Esophagus squamous epithelium (tissue), 4 donors: ENCODE measurements around the gene DZIP1.

ENCODE experiments used
- CTCF ChIP-seq, 6 experiments: fragments of 450-650 bp in 4 of 6; fragments of 200-600 bp in 2 of 6; sonication (generic) in 2 of 6; IDR thresholded peaks; one replicate each; pipeline ENCODE4 v1.5.1; 2016 to 2019; ENCODE audit warnings: antibody characterized with exemption in 6 of 6, mild to moderate bottlenecking in 4 of 6, moderate library complexity in 4 of 6
- POLR2A ChIP-seq, 4 donors: fragments of 450-650 bp; IDR thresholded peaks; one replicate each; pipeline ENCODE4 v1.6.1; 2017; ENCODE audit warnings: antibody characterized with exemption in 4 of 4, mild to moderate bottlenecking in 4 of 4, moderate library complexity in 3 of 4

- TF ChIP-seq CTCF (IDR thresholded peaks at IDR 0.05) (no peak), POLR2A (IDR thresholded peaks at IDR 0.05) (no peak)
These were observed 29.0 kb downstream of the DZIP1 start for GRCh38 chr13:95615539-95615938.
